ENCODE data around the gene GVQW3. TPM values are rescaled to one million over a fixed set of nuclear protein-coding genes. Genes with fewer than 3 reads are reported as not detected.

Gene GVQW3
- total RNA-seq, 2 donors from 2014 or later: 0.68 to 3.2 TPM

DNA sequence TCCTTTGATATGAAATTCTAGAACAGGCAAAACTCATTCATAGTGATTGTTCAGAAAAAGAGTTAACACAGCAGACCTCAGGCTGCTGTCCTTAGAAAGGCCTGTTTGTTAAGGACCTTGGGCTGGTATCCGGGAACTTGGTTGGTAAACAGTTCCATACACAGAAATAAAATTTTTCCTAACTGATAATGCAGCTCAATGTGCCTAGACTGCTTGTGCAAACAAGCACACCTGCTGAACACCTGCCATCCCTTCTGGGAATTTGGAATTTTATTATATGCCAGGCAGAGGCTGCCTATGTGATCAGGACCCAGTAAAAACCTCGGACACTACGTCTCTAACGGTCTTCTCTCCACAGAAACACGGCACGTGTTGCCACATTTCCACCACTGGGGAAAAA lies 11.7 kb upstream of the GVQW3 start:
- TF ChIP-seq CTCF (IDR thresholded peaks at IDR 0.05): no peak
- Histone ChIP-seq H3K9me3 (no peaks in the 10 kb centered on the region), H3K36me3 (no peaks in the 10 kb centered on the region), H3K4me3 (no peak overlapping the region), H3K27ac (no peak overlapping the region), H3K4me1 (ENCODE audit: control insufficient read depth in 1 of 2, low read depth in 2 of 2) (peaks cover 7 to 25% of the 10 kb centered on the region in 2 donors), H3K27me3 (replicated peaks; ENCODE audit: insufficient read depth) (no peaks in the 10 kb centered on the region)
- DNase-seq (ENCODE audit: low spot score) (no peak), ATAC-seq (ENCODE audit: insufficient number of reproducible peaks, low FRiP score, low read depth) (no peak)

DNA sequence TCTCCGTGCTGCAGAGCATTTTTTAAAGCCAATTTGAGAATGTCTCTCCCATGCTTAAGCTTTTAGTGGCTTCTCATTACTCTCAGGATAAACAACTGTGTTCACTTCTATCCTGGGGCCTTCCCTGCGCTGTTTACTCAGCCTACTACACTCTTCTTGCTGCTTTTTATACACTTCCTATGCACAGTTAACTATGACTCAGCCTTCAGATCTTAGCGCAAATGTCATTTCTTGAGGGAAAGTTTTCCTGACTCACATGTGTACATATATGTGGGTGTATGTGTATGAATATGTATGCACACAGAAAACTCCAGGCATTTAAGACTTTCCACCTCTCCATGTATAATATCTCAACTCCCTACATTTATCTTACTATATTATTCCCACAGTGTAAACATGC lies 10.0 kb upstream of the GVQW3 start:
- no peaks in the 10 kb centered on the region for H3K27me3 ChIP-seq (replicated peaks; ENCODE audit: insufficient read depth)
- H3K9me3 ChIP-seq: no peaks in the 10 kb centered on the region
- no peak for DNase-seq (ENCODE audit: low spot score)
- no peak overlapping the region for H3K4me3 ChIP-seq
- peaks cover 7 to 41% of the 10 kb centered on the region in 2 donors for H3K4me1 ChIP-seq (ENCODE audit: control insufficient read depth in 1 of 2, low read depth in 2 of 2)
- no peak for TF ChIP-seq CTCF (IDR thresholded peaks at IDR 0.05)
- no peaks in the 10 kb centered on the region for H3K36me3 ChIP-seq
- ATAC-seq (ENCODE audit: insufficient number of reproducible peaks, low FRiP score, low read depth): no peak
- no peak overlapping the region for H3K27ac ChIP-seq

- H3K27ac ChIP-seq: no peak overlapping the region
- no peak for TF ChIP-seq CTCF (IDR thresholded peaks at IDR 0.05)
- no peaks in the 10 kb centered on the region for H3K27me3 ChIP-seq (replicated peaks; ENCODE audit: insufficient read depth)
- H3K36me3 ChIP-seq: no peaks in the 10 kb centered on the region
- peaks cover 12 to 52% of the 10 kb centered on the region in 2 donors for H3K4me1 ChIP-seq (ENCODE audit: control insufficient read depth in 1 of 2, low read depth in 2 of 2)
- ATAC-seq (ENCODE audit: insufficient number of reproducible peaks, low FRiP score, low read depth) (no peak), DNase-seq (ENCODE audit: low spot score) (no peak)
- H3K4me3 ChIP-seq: no peak overlapping the region
- H3K9me3 ChIP-seq: no peaks in the 10 kb centered on the region
These were observed 4.2 kb upstream of the GVQW3 start for GRCh38 chr11:76376746-76377558.

DNA sequence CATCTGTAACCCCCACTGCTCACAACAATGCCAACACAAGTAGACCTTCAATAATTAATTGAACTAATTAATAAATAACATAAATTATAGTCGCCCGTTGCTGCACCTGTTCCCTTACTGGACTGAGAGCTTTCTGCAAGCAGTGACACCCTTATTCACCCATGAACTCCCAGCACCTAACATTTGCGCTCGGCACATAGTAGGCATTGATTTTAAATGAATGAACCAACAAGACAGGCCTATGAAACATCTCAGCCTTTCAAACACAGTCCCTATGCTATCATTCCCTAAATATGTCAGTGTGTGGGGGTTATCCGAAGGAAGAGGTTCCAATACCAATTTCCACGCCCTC lies 1.3 kb upstream of the GVQW3 start:
- Histone ChIP-seq H3K4me1 (ENCODE audit: control insufficient read depth in 1 of 2, low read depth in 2 of 2) (peaks cover 12 to 66% of the 10 kb centered on the region in 2 donors), H3K27me3 (replicated peaks; ENCODE audit: insufficient read depth) (no peaks in the 10 kb centered on the region), H3K36me3 (no peaks in the 10 kb centered on the region), H3K27ac (peak overlapping the region in 1 of 2 donors; percentile 81), H3K9me3 (no peaks in the 10 kb centered on the region), H3K4me3 (peak overlapping the region; percentile 94)
- DNase-seq (ENCODE audit: low spot score): no peak
- no peak for TF ChIP-seq CTCF (IDR thresholded peaks at IDR 0.05)
- ATAC-seq (ENCODE audit: insufficient number of reproducible peaks, low FRiP score, low read depth): no peak

GRCh38 chr11:76380159-76380976 lies 755 bp upstream of the GVQW3 start:
- Histone ChIP-seq H3K9me3 (no peaks in the 10 kb centered on the region), H3K4me1 (ENCODE audit: control insufficient read depth in 1 of 2, low read depth in 2 of 2) (peaks cover 12 to 60% of the 10 kb centered on the region in 2 donors)
- no peak for TF ChIP-seq CTCF (IDR thresholded peaks at IDR 0.05)

More at GRCh38 chr11:76380159-76380976, 755 bp upstream of the GVQW3 start:
- Histone ChIP-seq H3K4me3 (peak overlapping the region; percentile 94), H3K27me3 (replicated peaks; ENCODE audit: insufficient read depth) (no peaks in the 10 kb centered on the region), H3K36me3 (no peaks in the 10 kb centered on the region), H3K27ac (peak overlapping the region; percentile 81 to 82)
- ATAC-seq (ENCODE audit: insufficient number of reproducible peaks, low FRiP score, low read depth) (peak; percentile 38), DNase-seq (ENCODE audit: low spot score) (no peak)
